H9 (cell line): ENCODE measurements around the gene SIGLEC9. TPM values are rescaled to one million over a fixed set of nuclear protein-coding genes. Genes with fewer than 3 reads are reported as not detected.

Experiments
- DNase-seq: peaks from one replicate; pipeline ENCODE4 v3.0.0-alpha.2; 2017
- H2AFZ ChIP-seq: one replicate; pipeline ENCODE4 v1.6.1; 2013; ENCODE audit warnings: mild to moderate bottlenecking, low read length, control low read depth, moderate library complexity
- H2AK5ac ChIP-seq: 2 replicates; pipeline ENCODE4 v1.6.1; 2013; ENCODE audit warnings: low read length, control low read depth, mixed read lengths; ENCODE audit not compliant: insufficient read length
- H2BK120ac ChIP-seq: one replicate; pipeline ENCODE4 v1.6.1; 2013; ENCODE audit warnings: low read depth, mild to moderate bottlenecking, low read length, control low read depth, inconsistent platforms; ENCODE audit not compliant: poor library complexity, severe bottlenecking
- H2BK12ac ChIP-seq: 2 replicates; pipeline ENCODE4 v1.6.1; 2013; ENCODE audit warnings: low read length, control low read depth, mixed read lengths, low read depth; ENCODE audit not compliant: insufficient read length
- H2BK15ac ChIP-seq: 2 replicates; pipeline ENCODE4 v1.6.1; 2013; ENCODE audit warnings: low read depth, low read length, control low read depth
- H2BK20ac ChIP-seq: one replicate; pipeline ENCODE4 v1.6.1; 2013; ENCODE audit warnings: low read depth, mild to moderate bottlenecking, low read length, control low read depth, inconsistent platforms; ENCODE audit not compliant: poor library complexity, severe bottlenecking
- H2BK5ac ChIP-seq: 2 replicates; pipeline ENCODE4 v1.6.1; 2013; ENCODE audit warnings: low read length, control low read depth, mixed read lengths; ENCODE audit not compliant: insufficient read length
- H3K14ac ChIP-seq: 2 replicates; pipeline ENCODE4 v1.6.1; 2013; ENCODE audit warnings: low read length, control low read depth; ENCODE audit not compliant: insufficient read depth
- H3K18ac ChIP-seq: 2 replicates; pipeline ENCODE4 v1.6.1; 2013; ENCODE audit warnings: low read depth, mild to moderate bottlenecking, mixed read lengths, low read length, control low read depth; ENCODE audit not compliant: insufficient read length
- H3K23ac ChIP-seq: 2 replicates; pipeline ENCODE4 v1.6.1; 2013; ENCODE audit warnings: low read length, control low read depth, mixed read lengths, low read depth; ENCODE audit not compliant: insufficient read length
- H3K23me2 ChIP-seq: 2 replicates; pipeline ENCODE4 v1.6.1; 2013; ENCODE audit warnings: low read depth, mild to moderate bottlenecking, mixed read lengths, low read length, control low read depth; ENCODE audit not compliant: insufficient read length, poor library complexity, severe bottlenecking
- H3K27ac ChIP-seq: 2 replicates; pipeline ENCODE4 v1.5.1; 2013; ENCODE audit warnings: low read length, control low read depth, mixed read lengths, low read depth; ENCODE audit not compliant: insufficient read length
- H3K27me3 ChIP-seq: 2 replicates; pipeline ENCODE4 v1.6.1; 2013; ENCODE audit warnings: low read length, control low read depth, inconsistent platforms; ENCODE audit not compliant: insufficient read depth
- H3K4ac ChIP-seq: 2 replicates; pipeline ENCODE4 v1.6.1; 2013; ENCODE audit warnings: low read depth, mild to moderate bottlenecking, control low read depth, inconsistent platforms, low read length, moderate library complexity
- H3K4me1 ChIP-seq: 2 replicates; pipeline ENCODE4 v1.6.1; 2013; ENCODE audit warnings: low read length, control low read depth, inconsistent platforms; ENCODE audit not compliant: insufficient read depth
- H3K4me2 ChIP-seq: 2 replicates; pipeline ENCODE4 v1.6.1; 2013; ENCODE audit warnings: low read length, control low read depth, mixed read lengths; ENCODE audit not compliant: insufficient read length, insufficient read depth
- H3K56ac ChIP-seq: 2 replicates; pipeline ENCODE4 v1.6.1; 2013; ENCODE audit warnings: low read depth, mild to moderate bottlenecking, mixed read lengths, low read length, control low read depth; ENCODE audit not compliant: insufficient read length
- H3K79me1 ChIP-seq: 2 replicates; pipeline ENCODE4 v1.6.1; 2013; ENCODE audit warnings: low read depth, mild to moderate bottlenecking, moderate library complexity, low read length, control low read depth, inconsistent platforms; ENCODE audit not compliant: insufficient read depth, poor library complexity, severe bottlenecking
- H3K79me2 ChIP-seq: 2 replicates; pipeline ENCODE4 v1.6.1; 2013; ENCODE audit warnings: low read length, control low read depth, inconsistent platforms; ENCODE audit not compliant: insufficient read depth
- H3K9ac ChIP-seq: 2 replicates; pipeline ENCODE4 v1.6.1; 2013; ENCODE audit warnings: low read length, control low read depth, mixed read lengths; ENCODE audit not compliant: insufficient read length; ENCODE audit errors: extremely low read depth
- H3K9me3 ChIP-seq: one replicate; pipeline ENCODE4 v1.6.1; 2013; ENCODE audit warnings: low read depth, low read length, inconsistent platforms; ENCODE audit not compliant: control insufficient read depth
- H3T11ph ChIP-seq: one replicate; pipeline ENCODE4 v1.6.1; 2013; ENCODE audit warnings: mild to moderate bottlenecking, low read length, control low read depth, inconsistent platforms
- H4K20me1 ChIP-seq: one replicate; pipeline ENCODE4 v1.6.1; 2013; ENCODE audit not compliant: control insufficient read depth, insufficient read length, insufficient read depth
- H4K5ac ChIP-seq: 2 replicates; pipeline ENCODE4 v1.6.1; 2013; ENCODE audit warnings: low read depth, mild to moderate bottlenecking, mixed read lengths, low read length, control low read depth; ENCODE audit not compliant: insufficient read length
- H4K8ac ChIP-seq: replicated peaks from 2 replicates; pipeline ENCODE4 v1.6.1; 2013; ENCODE audit warnings: low read length, control low read depth, mixed read lengths, low read depth; ENCODE audit not compliant: insufficient read length
- H4K91ac ChIP-seq: 2 replicates; pipeline ENCODE4 v1.6.1; 2013; ENCODE audit warnings: low read depth, mild to moderate bottlenecking, moderate library complexity, mixed read lengths, low read length, control low read depth; ENCODE audit not compliant: insufficient read length
- H3K27ac Mint-ChIP-seq, 3 experiments: 2 replicates in 2 of 3; 3 replicates in 1 of 3; pipeline ENCODE4 v1.8.0; 2020 to 2021; ENCODE audit warnings: mixed read lengths in 3 of 3, mild to moderate bottlenecking in 1 of 3, moderate library complexity in 1 of 3
- H3K27me3 Mint-ChIP-seq: 2 replicates; pipeline ENCODE4 v1.8.0; 2021; ENCODE audit warnings: low read depth, mild to moderate bottlenecking, moderate library complexity, mixed read lengths
- H3K36me3 Mint-ChIP-seq, 3 experiments: 2 replicates in 2 of 3; 3 replicates in 1 of 3; pipeline ENCODE4 v1.8.0; 2020 to 2021; ENCODE audit warnings: low read depth in 3 of 3, mixed read lengths in 3 of 3; ENCODE audit not compliant: insufficient read depth in 1 of 3
- H3K4me1 Mint-ChIP-seq, 2 experiments: 2 replicates each; pipeline ENCODE4 v1.8.0; 2020; ENCODE audit warnings: mixed read lengths in 2 of 2
- H3K4me3 Mint-ChIP-seq, 2 experiments: 2 replicates in 1 of 2; 3 replicates in 1 of 2; pipeline ENCODE4 v1.8.0; 2020 to 2021; ENCODE audit warnings: mild to moderate bottlenecking in 2 of 2, mixed read lengths in 2 of 2, moderate library complexity in 1 of 2
- H3K9me3 Mint-ChIP-seq, 2 experiments: 2 replicates in 1 of 2; 3 replicates in 1 of 2; pipeline ENCODE4 v1.8.0; 2020; ENCODE audit warnings: mild to moderate bottlenecking in 2 of 2, mixed read lengths in 2 of 2, moderate library complexity in 1 of 2
- CTCF ChIP-seq: fragments of 200-600 bp; sonication (generic); conservative IDR thresholded peaks from 3 replicates; pipeline ENCODE4 v1.8.0; 2021; ENCODE audit warnings: antibody characterized with exemption, mild to moderate bottlenecking
- WGBS: extraction: QIAGEN DNeasy Blood & Tissue Kit; methylation state at CpG from one replicate; pipeline ENCODE4 v1.1.7; 2013; ENCODE audit warnings: missing lambda C conversion rate, low lambda C conversion rate, mixed read lengths; ENCODE audit not compliant: insufficient read length; ENCODE audit errors: extremely low coverage; 5-methylcytosine and 5-hydroxymethylcytosine counted together
- total RNA-seq: library from RNA; stranded (reverse); gene quantifications from 2 replicates; pipeline ENCODE4 v1.2.1, GENCODE V29; 2021

Gene SIGLEC9
- total RNA-seq, 1 experiment from 2014 or later = not detected

GRCh38 chr19:51094696-51095279, 29.9 kb upstream of the SIGLEC9 start:
- TF ChIP-seq CTCF = peak; percentile 82
- Histone ChIP-seq H3T11ph (no peak overlapping the region), H3K9ac (no peak overlapping the region), H3K79me1 (no peaks in the 10 kb centered on the region), H4K5ac (no peak overlapping the region), H3K4ac (no peak overlapping the region), H3K14ac (no peak overlapping the region), H3K27me3 (no peaks in the 10 kb centered on the region), H3K27ac (no peak overlapping the region), H3K23ac (no peak overlapping the region), H2BK15ac (no peak overlapping the region), H3K9me3 (no peaks in the 10 kb centered on the region), H2AFZ (no peak overlapping the region), H2BK12ac (no peak overlapping the region), H4K91ac (no peak overlapping the region), H2BK20ac (no peak overlapping the region), H3K79me2 (no peaks in the 10 kb centered on the region), H3K18ac (no peak overlapping the region), H3K4me2 (no peak overlapping the region), H3K4me1 (no peaks in the 10 kb centered on the region), H4K8ac (no peak overlapping the region), H3K56ac (no peak overlapping the region), H2AK5ac (no peak overlapping the region), H4K20me1 (no peaks in the 10 kb centered on the region), H2BK120ac (no peak overlapping the region), H3K23me2 (no peaks in the 10 kb centered on the region), H2BK5ac (no peak overlapping the region)
- H3K9me3 Mint-ChIP-seq = no peaks in the 10 kb centered on the region
- H3K4me3 Mint-ChIP-seq = peak overlapping the region in 1 of 2 experiments; percentile 31; a peak in 1 of 5 replicates
- peaks cover 17 to 25% of the 10 kb centered on the region in 2 experiments for H3K4me1 Mint-ChIP-seq
- DNase-seq = peak; percentile 75
- H3K27ac Mint-ChIP-seq = peak overlapping the region in 1 of 3 experiments; percentile 23; a peak in 1 of 7 replicates
- no CpG with 5 or more reads among the region's 15 CpGs for WGBS
- H3K36me3 Mint-ChIP-seq = peaks cover 0 to 4% (median 4%) of the 10 kb centered on the region in 3 experiments; a peak in 2 of 7 replicates
- peaks cover 3% of the 10 kb centered on the region for H3K27me3 Mint-ChIP-seq
